Measurements from ENCODE around the gene PNPLA5. TPM values are rescaled to one million over a fixed set of nuclear protein-coding genes. Genes with fewer than 3 reads are reported as not detected.

The PNPLA5 gene
- total and polyA plus RNA-seq, 2 of the 8 experiments (the other 6 are each of a cell fraction or from before 2014, with no cell fraction given), result 3.9 to 6.8 TPM

- TF ChIP-seq CHD7 (IDR thresholded peaks at IDR 0.05; ENCODE audit: insufficient replicate concordance, low read length) (no peak), HDAC2 (IDR thresholded peaks at IDR 0.05; ENCODE audit: borderline replicate concordance in 1 of 2, low read depth in 2 of 2, low read length in 2 of 2) (no peak), SUZ12 (IDR thresholded peaks at IDR 0.05; ENCODE audit: low read length) (no peak), SIX5 (IDR thresholded peaks at IDR 0.05; ENCODE audit: low read depth, low read length) (no peak), ATF2 (IDR thresholded peaks at IDR 0.05; ENCODE audit: low read length) (no peak), SP4 (IDR thresholded peaks at IDR 0.05; ENCODE audit: low read length) (no peak), BCL11A (IDR thresholded peaks at IDR 0.05; ENCODE audit: low read depth in 2 of 2, low read length in 2 of 2) (no peak), NRF1 (IDR thresholded peaks at IDR 0.05; ENCODE audit: low read depth, low read length) (no peak)
These were observed 36.7 kb upstream of the PNPLA5 start (continued) for GRCh38 chr22:43928468-43928867.
